SJSA1 (cell line): ENCODE measurements around the gene ARL16. TPM values are rescaled to one million over a fixed set of nuclear protein-coding genes. Genes with fewer than 3 reads are reported as not detected.
"Not testable (repeated sequence)": the region's sequence is repeated elsewhere in the genome, so short reads cannot be mapped to it uniquely, and the experiment has no call there.

ENCODE experiments used
- DNase-seq, 2 experiments: peaks; one replicate each; pipeline ENCODE4 v3.0.0-alpha.2; 2015 to 2020; ENCODE audit warnings: low spot score in 2 of 2, low read depth in 1 of 2
- H3K27ac ChIP-seq: fragments of 250-450 bp; sonication (Bioruptor Pico); 2 replicates; pipeline ENCODE4 v1.5.1; 2020; ENCODE audit warnings: mild to moderate bottlenecking, moderate library complexity
- H3K27me3 ChIP-seq: fragments of 250-450 bp; sonication (Bioruptor Pico); replicated peaks from 2 replicates; pipeline ENCODE4 v1.5.1; 2020; ENCODE audit warnings: mild to moderate bottlenecking, moderate library complexity
- H3K36me3 ChIP-seq: fragments of 250-450 bp; sonication (Bioruptor Pico); 2 replicates; pipeline ENCODE4 v1.5.1; 2020; ENCODE audit warnings: mild to moderate bottlenecking
- H3K4me1 ChIP-seq: fragments of 250-450 bp; sonication (Bioruptor Pico); replicated peaks from 2 replicates; pipeline ENCODE4 v1.6.1; 2021; ENCODE audit warnings: mild to moderate bottlenecking
- H3K4me3 ChIP-seq: fragments of 250-450 bp; sonication (Bioruptor Pico); 2 replicates; pipeline ENCODE4 v1.5.1; 2020; ENCODE audit warnings: mild to moderate bottlenecking
- H3K9me3 ChIP-seq: fragments of 250-450 bp; sonication (Bioruptor Pico); replicated peaks from 2 replicates; pipeline ENCODE4 v1.5.1; 2020; ENCODE audit warnings: mild to moderate bottlenecking
- total RNA-seq: library from RNA; depleted of rRNA; stranded (reverse); fragments of >200 nt; shearing (Covaris generic); gene quantifications from 2 replicates; pipeline ENCODE4 v1.2.3, GENCODE V29; 2014

ARL16 gene
- total RNA-seq, 1 experiment from 2014 or later = 41.0 TPM

- H3K9me3 ChIP-seq = no peaks in the 10 kb centered on the region
- DNase-seq = peak; percentile 57 to 87
- no peaks in the 10 kb centered on the region for H3K27me3 ChIP-seq
- no peak overlapping the region for H3K4me3 ChIP-seq
- H3K27ac ChIP-seq = no peak overlapping the region
- peaks cover 29% of the 10 kb centered on the region for H3K4me1 ChIP-seq
- H3K36me3 ChIP-seq = peaks cover 61% of the 10 kb centered on the region
Observed at GRCh38 chr17:81681672-81682071, 1.9 kb downstream of the ARL16 start.

- no peak overlapping the region for H3K4me3 ChIP-seq
- peaks cover 24% of the 10 kb centered on the region for H3K4me1 ChIP-seq
- peaks cover 54% of the 10 kb centered on the region for H3K36me3 ChIP-seq
Observed at GRCh38 chr17:81680150-81680549, 3.4 kb downstream of the ARL16 start.

GRCh38 chr17:81676906-81677305 lies 6.7 kb downstream of the ARL16 start:
- Histone ChIP-seq H3K9me3 (no peaks in the 10 kb centered on the region), H3K27ac (no peak overlapping the region), H3K4me1 (peaks cover 5% of the 10 kb centered on the region), H3K4me3 (no peak overlapping the region), H3K36me3 (peaks cover 61% of the 10 kb centered on the region), H3K27me3 (no peaks in the 10 kb centered on the region)
- DNase-seq = peak in 1 of 2 experiments; percentile 48

More at GRCh38 chr17:81680150-81680549, 3.4 kb downstream of the ARL16 start:
- DNase-seq = no peak
- Histone ChIP-seq H3K27me3 (no peaks in the 10 kb centered on the region), H3K27ac (no peak overlapping the region), H3K9me3 (no peaks in the 10 kb centered on the region)

- H3K4me3 ChIP-seq, H3K4me1 ChIP-seq, H3K27me3 ChIP-seq, H3K9me3 ChIP-seq, H3K27ac ChIP-seq: not testable (repeated sequence)
- H3K36me3 ChIP-seq = peaks cover 61% of the 10 kb centered on the region
- peak; percentile 35 to 61 for DNase-seq
Observed at GRCh38 chr17:81675515-81676221, 7.9 kb downstream of the ARL16 start.

- H3K27me3 ChIP-seq = no peaks in the 10 kb centered on the region
- no peak overlapping the region for H3K27ac ChIP-seq
- peaks cover 71% of the 10 kb centered on the region for H3K36me3 ChIP-seq
- peak in 1 of 2 experiments; percentile 47 for DNase-seq
- no peaks in the 10 kb centered on the region for H3K9me3 ChIP-seq
- H3K4me3 ChIP-seq = no peak overlapping the region
- no peaks in the 10 kb centered on the region for H3K4me1 ChIP-seq
Observed at GRCh38 chr17:81673561-81674258, 9.9 kb downstream of the ARL16 start.

GRCh38 chr17:81672954-81673353 lies 10.6 kb downstream of the ARL16 start:
- H3K27me3 ChIP-seq = no peaks in the 10 kb centered on the region
- peaks cover 78% of the 10 kb centered on the region for H3K36me3 ChIP-seq
- peaks cover 2% of the 10 kb centered on the region for H3K4me1 ChIP-seq
- H3K4me3 ChIP-seq = no peak overlapping the region
- no peak overlapping the region for H3K27ac ChIP-seq
- no peaks in the 10 kb centered on the region for H3K9me3 ChIP-seq
- DNase-seq = no peak

GRCh38 chr17:81672504-81672903 lies 11.1 kb downstream of the ARL16 start:
- H3K4me3 ChIP-seq = no peak overlapping the region
- H3K27ac ChIP-seq = no peak overlapping the region
- peaks cover 6% of the 10 kb centered on the region for H3K4me1 ChIP-seq
- peaks cover 82% of the 10 kb centered on the region for H3K36me3 ChIP-seq
- no peaks in the 10 kb centered on the region for H3K27me3 ChIP-seq
- no peaks in the 10 kb centered on the region for H3K9me3 ChIP-seq
- DNase-seq = no peak

GRCh38 chr17:81667754-81668153 lies 15.8 kb downstream of the ARL16 start:
- Histone ChIP-seq H3K27ac (no peak overlapping the region), H3K36me3 (peaks cover 78% of the 10 kb centered on the region), H3K4me3 (peak overlapping the region; percentile 85), H3K9me3 (no peaks in the 10 kb centered on the region), H3K4me1 (peaks cover 23% of the 10 kb centered on the region), H3K27me3 (no peaks in the 10 kb centered on the region)
- no peak for DNase-seq

GRCh38 chr17:81666342-81667191 lies 17.0 kb downstream of the ARL16 start, which contains the start of the genes CCDC137 and OXLD1:
Gene CCDC137, plus strand, starts transcription at chr17:81666737. Its CDS starts 30 bp downstream, at chr17:81666767.
Gene OXLD1, minus strand, starts transcription at chr17:81666605. Its CDS starts 28 bp downstream, at chr17:81666577.
- H3K4me3 ChIP-seq = peak within 1 kb of the TSS; percentile 85

GRCh38 chr17:81666092-81666341 lies 17.6 kb downstream of the ARL16 start:
- no peaks in the 10 kb centered on the region for H3K9me3 ChIP-seq
- H3K27me3 ChIP-seq = no peaks in the 10 kb centered on the region
- H3K36me3 ChIP-seq = peaks cover 61% of the 10 kb centered on the region
- peaks cover 23% of the 10 kb centered on the region for H3K4me1 ChIP-seq
- H3K4me3 ChIP-seq = peak overlapping the region; percentile 85
- peak in 1 of 2 experiments; percentile 66 for DNase-seq
- peak overlapping the region; percentile 58 for H3K27ac ChIP-seq

More at GRCh38 chr17:81666342-81667191, 17.0 kb downstream of the ARL16 start, which contains the start of the genes CCDC137 and OXLD1:
- peak within 1 kb of the TSS; percentile 58 for H3K27ac ChIP-seq
- peak; percentile 95 to 99 for DNase-seq
- peaks cover 67% of the 10 kb centered on the region for H3K36me3 ChIP-seq
- no peaks in the 10 kb centered on the region for H3K27me3 ChIP-seq
- no peaks in the 10 kb centered on the region for H3K9me3 ChIP-seq
- peaks cover 23% of the 10 kb centered on the region for H3K4me1 ChIP-seq

- Histone ChIP-seq H3K27ac (peak overlapping the region; percentile 58), H3K4me1 (peaks cover 23% of the 10 kb centered on the region), H3K9me3 (no peaks in the 10 kb centered on the region), H3K36me3 (peaks cover 55% of the 10 kb centered on the region), H3K27me3 (no peaks in the 10 kb centered on the region), H3K4me3 (peak overlapping the region; percentile 85)
- peak in 1 of 2 experiments; percentile 64 for DNase-seq
Observed at GRCh38 chr17:81665205-81666091, 18.1 kb downstream of the ARL16 start.

- Histone ChIP-seq H3K36me3 (peaks cover 41% of the 10 kb centered on the region), H3K27me3 (no peaks in the 10 kb centered on the region), H3K9me3 (no peaks in the 10 kb centered on the region), H3K4me1 (peaks cover 23% of the 10 kb centered on the region), H3K4me3 (no peak overlapping the region), H3K27ac (no peak overlapping the region)
- DNase-seq = peak in 1 of 2 experiments; percentile 47
Observed at GRCh38 chr17:81664051-81664470, 19.5 kb downstream of the ARL16 start.

- H3K27me3 ChIP-seq = no peaks in the 10 kb centered on the region
- H3K4me3 ChIP-seq = no peak overlapping the region
- H3K9me3 ChIP-seq = no peaks in the 10 kb centered on the region
- H3K36me3 ChIP-seq = peaks cover 25% of the 10 kb centered on the region
- H3K27ac ChIP-seq = no peak overlapping the region
- DNase-seq = no peak
- H3K4me1 ChIP-seq = peaks cover 12% of the 10 kb centered on the region
Observed at GRCh38 chr17:81662002-81662401, 21.6 kb downstream of the ARL16 start.
